Loucy (cell line): ENCODE data around the gene GSG1L2.

Experiments used
- CTCF ChIP-seq: fragments of 200-600 bp; sonication (generic); conservative IDR thresholded peaks from 2 replicates; pipeline ENCODE4 v1.5.1; 2014; ENCODE audit warnings: mild to moderate bottlenecking, antibody characterized with exemption, low read length
- EZH2phosphoT487 ChIP-seq: fragments of 200-600 bp; IDR thresholded peaks from 2 replicates; pipeline ENCODE4 v1.6.1; 2018; ENCODE audit warnings: antibody characterized with exemption, mild to moderate bottlenecking, moderate library complexity, borderline replicate concordance

GRCh38 chr17:9772658-9773057, 49.2 kb downstream of the GSG1L2 start:
- no peak for TF ChIP-seq CTCF
- TF ChIP-seq EZH2phosphoT487, result no peak
